Muscle of leg (tissue), 11 donors: ENCODE data around the gene KIF26B. TPM values are rescaled to one million over a fixed set of nuclear protein-coding genes. Genes with fewer than 3 reads are reported as not detected.
"Not testable (repeated sequence)": the region's sequence is repeated elsewhere in the genome, so short reads cannot be mapped to it uniquely, and the experiment has no call there.

Source experiments
- DNase-seq: peaks from one replicate; pipeline ENCODE4 v3.0.0; 2013
- H3K27ac ChIP-seq: one replicate; pipeline ENCODE4 v1.5.1; 2013; ENCODE audit warnings: mild to moderate bottlenecking, low read length, control low read depth
- H3K27me3 ChIP-seq: one replicate; pipeline ENCODE4 v1.6.1; 2013; ENCODE audit warnings: low read length; ENCODE audit not compliant: control insufficient read depth, insufficient read depth
- H3K36me3 ChIP-seq: one replicate; pipeline ENCODE4 v1.6.1; 2013; ENCODE audit warnings: low read length; ENCODE audit not compliant: control insufficient read depth, insufficient read depth
- H3K4me1 ChIP-seq: one replicate; pipeline ENCODE4 v1.6.1; 2013; ENCODE audit warnings: low read length; ENCODE audit not compliant: control insufficient read depth, insufficient read depth
- H3K4me3 ChIP-seq: one replicate; pipeline ENCODE4 v1.5.1; 2013; ENCODE audit warnings: low read length, control low read depth
- H3K9me3 ChIP-seq: replicated peaks from 2 replicates; pipeline ENCODE4 v1.6.1; 2013; ENCODE audit warnings: low read depth, low read length; ENCODE audit not compliant: control insufficient read depth
- WGBS: methylation state at CpG from one replicate; pipeline ENCODE4 v1.1.5; 2013; ENCODE audit warnings: missing lambda C conversion rate; ENCODE audit not compliant: insufficient coverage; 5-methylcytosine and 5-hydroxymethylcytosine counted together
- polyA plus RNA-seq, 8 donors: library from polyadenylated mRNA; unstranded; fragments of 120-200 nt; gene quantifications; one replicate each; pipeline versions ENCODE4 v1.2.1 to v1.2.3, GENCODE V29; 2013; ENCODE audit warnings: inconsistent platforms in 1 of 8, low replicate concordance in 1 of 8; ENCODE audit not compliant: insufficient read length in 8 of 8, insufficient read depth in 1 of 8
- total RNA-seq: library from RNA; stranded (reverse); fragments of 120-200 nt; gene quantifications from one replicate; pipeline ENCODE4 v1.2.4, GENCODE V29; 2013

The KIF26B gene
- total and polyA plus RNA-seq, 9 donors, result 0.89 to 2.4 (median 1.0) TPM

DNA sequence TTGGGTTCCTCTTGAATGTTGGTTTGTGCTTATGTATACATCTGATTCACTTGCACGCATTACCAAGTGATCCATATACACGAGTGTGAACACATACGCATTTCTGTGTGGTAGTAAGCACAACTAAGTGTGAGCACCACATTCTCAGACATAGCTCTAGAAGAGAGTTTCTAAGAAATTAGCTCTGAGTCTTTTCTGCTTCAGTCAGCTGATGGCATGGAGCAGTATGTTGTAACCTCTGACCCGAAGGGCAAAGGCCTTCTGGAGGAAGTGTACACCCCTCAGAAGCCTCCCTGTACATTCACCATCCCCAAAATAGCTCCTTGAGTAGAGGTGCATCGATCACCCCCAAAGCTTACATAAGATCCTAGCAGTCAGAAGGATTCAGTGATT is 183.7 kb downstream of the KIF26B start:
- no peaks in the 10 kb centered on the region for H3K4me1 ChIP-seq
- H3K27ac ChIP-seq, result no peak overlapping the region
- H3K36me3 ChIP-seq, result no peaks in the 10 kb centered on the region
- H3K9me3 ChIP-seq, result no peaks in the 10 kb centered on the region
- 80% methylated on average over 1 of the region's 5 CpGs for WGBS
- H3K27me3 ChIP-seq, result peaks cover 9% of the 10 kb centered on the region
- H3K4me3 ChIP-seq, result no peak overlapping the region
- DNase-seq, result no peak

GRCh38 chr1:245341743-245342142 is 187.0 kb downstream of the KIF26B start:
- peaks cover 8% of the 10 kb centered on the region for H3K27me3 ChIP-seq
- 100% methylated on average over 1 of the region's 5 CpGs for WGBS
- no peak overlapping the region for H3K4me3 ChIP-seq
- H3K36me3 ChIP-seq, result no peaks in the 10 kb centered on the region
- H3K27ac ChIP-seq, result no peak overlapping the region
- H3K9me3 ChIP-seq, result no peaks in the 10 kb centered on the region
- no peak for DNase-seq
- no peaks in the 10 kb centered on the region for H3K4me1 ChIP-seq

GRCh38 chr1:245345191-245345884 is 190.6 kb downstream of the KIF26B start:
- no peak overlapping the region for H3K4me3 ChIP-seq
- H3K4me1 ChIP-seq, result no peaks in the 10 kb centered on the region
- no peak overlapping the region for H3K27ac ChIP-seq
- 64% methylated on average over 13 of the region's 25 CpGs for WGBS
- peaks cover 9% of the 10 kb centered on the region for H3K27me3 ChIP-seq
- H3K36me3 ChIP-seq, result no peaks in the 10 kb centered on the region
- no peak for DNase-seq
- no peaks in the 10 kb centered on the region for H3K9me3 ChIP-seq

DNA sequence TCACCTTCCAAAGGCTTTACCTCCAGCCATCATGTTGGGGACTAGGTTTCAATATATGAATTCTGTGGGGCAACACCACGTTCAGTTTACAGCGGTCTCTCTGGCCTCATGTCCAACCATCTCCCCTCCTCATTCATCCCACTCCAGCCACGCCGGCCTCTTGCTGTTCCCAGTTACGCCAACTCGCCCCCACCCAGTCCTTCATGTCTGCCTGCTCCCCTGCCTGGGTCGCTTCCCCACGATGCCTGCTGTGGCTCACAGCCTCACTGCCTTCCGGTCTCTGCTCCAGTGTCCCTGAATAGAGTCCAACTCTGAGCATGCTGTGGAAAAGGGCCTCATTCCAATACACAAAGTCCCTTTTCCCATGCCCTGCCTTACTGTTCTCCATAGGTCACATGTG is 193.8 kb downstream of the KIF26B start:
- Histone ChIP-seq H3K4me1 (no peaks in the 10 kb centered on the region), H3K9me3 (no peaks in the 10 kb centered on the region), H3K27ac (no peak overlapping the region), H3K27me3 (peaks cover 9% of the 10 kb centered on the region), H3K36me3 (no peaks in the 10 kb centered on the region), H3K4me3 (no peak overlapping the region)
- no peak for DNase-seq
- 86% methylated on average over 9 of the region's 9 CpGs for WGBS

DNA sequence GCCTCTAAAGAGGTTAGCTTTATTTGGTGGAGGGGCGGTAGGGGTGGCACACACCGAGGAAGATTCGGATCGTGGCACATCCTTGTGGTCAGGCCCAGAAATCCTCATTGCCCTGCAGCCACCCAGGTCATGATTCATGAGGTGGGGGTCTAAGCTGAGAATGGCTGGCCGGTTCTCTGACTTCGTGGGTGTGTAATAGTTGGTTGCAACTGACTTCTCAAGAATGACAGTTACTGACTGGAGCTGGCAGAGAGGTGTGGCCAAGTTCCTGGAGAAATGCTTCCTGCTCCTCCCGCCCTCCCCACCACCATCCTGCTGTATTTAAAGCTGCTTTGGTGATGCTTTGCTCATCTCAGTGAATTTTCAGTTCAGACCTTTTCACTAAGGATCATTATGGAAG is 198.6 kb downstream of the KIF26B start:
- WGBS, result 89% methylated on average over 4 of the region's 7 CpGs
- Histone ChIP-seq H3K27ac (no peak overlapping the region), H3K4me3 (no peak overlapping the region), H3K36me3 (no peaks in the 10 kb centered on the region), H3K9me3 (no peaks in the 10 kb centered on the region), H3K27me3 (peaks cover 4% of the 10 kb centered on the region), H3K4me1 (no peaks in the 10 kb centered on the region)
- no peak for DNase-seq

GRCh38 chr1:245353915-245354775 is 199.4 kb downstream of the KIF26B start:
- Histone ChIP-seq H3K9me3 (no peaks in the 10 kb centered on the region), H3K27me3 (peaks cover 4% of the 10 kb centered on the region), H3K36me3 (no peaks in the 10 kb centered on the region), H3K4me1 (no peaks in the 10 kb centered on the region), H3K27ac (no peak overlapping the region), H3K4me3 (no peak overlapping the region)
- 88% methylated on average over 8 of the region's 19 CpGs for WGBS
- DNase-seq, result no peak

GRCh38 chr1:245355851-245356630 is 201.3 kb downstream of the KIF26B start:
- H3K4me3 ChIP-seq, H3K4me1 ChIP-seq, DNase-seq, H3K36me3 ChIP-seq, H3K27ac ChIP-seq, H3K9me3 ChIP-seq, H3K27me3 ChIP-seq: not testable (repeated sequence)
- 90% methylated on average over 7 of the region's 14 CpGs for WGBS

DNA sequence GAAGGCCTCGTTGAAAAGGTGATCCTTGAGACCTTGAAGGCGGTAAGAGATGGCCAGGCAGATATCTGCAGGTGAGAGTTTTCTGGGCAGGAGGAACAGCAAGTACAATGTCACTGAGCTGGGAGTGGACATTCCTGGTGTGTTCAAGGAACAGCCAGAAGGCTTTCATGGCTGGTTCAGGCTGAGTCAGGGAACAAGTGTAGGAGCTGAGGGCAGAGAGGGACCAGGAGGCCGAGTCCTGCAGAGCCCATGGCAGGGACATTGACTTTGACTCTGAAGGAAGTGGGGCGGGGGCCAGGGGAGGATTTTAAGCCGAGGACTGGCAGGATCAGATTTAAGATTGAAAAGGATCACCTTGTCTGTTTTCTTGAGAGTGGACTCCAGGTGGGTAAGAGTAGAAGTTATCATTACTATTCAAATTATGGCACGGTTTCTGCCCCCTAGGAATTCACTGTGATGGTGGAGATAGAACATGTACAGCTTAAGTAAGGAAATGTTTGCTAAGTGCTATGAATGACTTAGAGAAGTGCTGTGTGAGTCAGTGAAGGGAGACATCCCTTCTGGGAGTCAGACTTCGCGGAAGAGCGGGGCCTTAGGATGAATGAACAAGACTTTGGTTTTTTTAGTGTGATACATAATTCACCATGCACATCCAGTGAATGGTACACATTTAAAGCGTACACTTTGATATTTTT is 202.3 kb downstream of the KIF26B start:
- no peaks in the 10 kb centered on the region for H3K27me3 ChIP-seq
- no peaks in the 10 kb centered on the region for H3K36me3 ChIP-seq
- H3K27ac ChIP-seq, result no peak overlapping the region
- WGBS, result 74% methylated on average over 6 of the region's 10 CpGs
- H3K9me3 ChIP-seq, result no peaks in the 10 kb centered on the region
- peaks cover 2% of the 10 kb centered on the region for H3K4me1 ChIP-seq
- H3K4me3 ChIP-seq, result no peak overlapping the region
- no peak for DNase-seq

GRCh38 chr1:245359101-245359680 is 204.4 kb downstream of the KIF26B start:
- not testable (repeated sequence) for H3K4me3 ChIP-seq, H3K36me3 ChIP-seq, H3K4me1 ChIP-seq, H3K9me3 ChIP-seq, H3K27ac ChIP-seq, H3K27me3 ChIP-seq, DNase-seq
- WGBS, result 89% methylated on average over 5 of the region's 12 CpGs
